A673 (cell line): ENCODE results near the gene PRF1. TPM values are rescaled to one million over a fixed set of nuclear protein-coding genes. Genes with fewer than 3 reads are reported as not detected.

Experiments
- Bru-seq: library from RNA; stranded (reverse); fragments of 400-500 nt; gene quantifications from one replicate; lab custom pipeline; 2021; lab: Mats Ljungman, UMichigan
- BruChase-seq, 2 experiments: library from RNA; stranded (reverse); fragments of 400-500 nt; gene quantifications; one replicate each; lab custom pipeline; 2021; lab: Mats Ljungman, UMichigan
- BruUV-seq: library from RNA; stranded (reverse); fragments of 400-500 nt; replicated peaks from 2 replicates; lab custom pipeline; 2021; lab: Mats Ljungman, UMichigan
- CTCF ChIA-PET: fragments of 300-600 bp; sonication (Branson Sonifier 250); formaldehyde crosslinking; loops from one replicate; lab custom pipeline; 2022; ENCODE audit warnings: antibody characterized with exemption; lab: Charles Lee
- POLR2A ChIA-PET: fragments of 300-600 bp; sonication (Branson Sonifier 250); formaldehyde crosslinking; loops from one replicate; lab custom pipeline; 2022; ENCODE audit warnings: antibody characterized with exemption; ENCODE audit not compliant: low non-redundant PET; lab: Charles Lee
- DNase-seq: peaks from one replicate; pipeline ENCODE4 v3.0.0-alpha.2; 2015; ENCODE audit warnings: low spot score
- H3K27ac ChIP-seq: fragments of 200-600 bp; sonication (generic); 2 replicates; pipeline ENCODE4 v1.5.1; 2016; ENCODE audit warnings: mixed run types, low read depth, mild to moderate bottlenecking, mixed read lengths, antibody characterized with exemption, low read length; ENCODE audit not compliant: poor library complexity, severe bottlenecking
- H3K27me3 ChIP-seq: fragments of 200-600 bp; sonication (generic); replicated peaks from 2 replicates; pipeline ENCODE4 v1.6.1; 2017; ENCODE audit warnings: mixed run types, low read depth, mild to moderate bottlenecking, mixed read lengths, antibody characterized with exemption, low read length; ENCODE audit not compliant: insufficient read depth, poor library complexity
- H3K36me3 ChIP-seq: fragments of 200-600 bp; sonication (generic); 2 replicates; pipeline ENCODE4 v1.6.1; 2016; ENCODE audit warnings: mixed run types, mild to moderate bottlenecking, mixed read lengths, antibody characterized with exemption, low read length; ENCODE audit not compliant: insufficient read depth, poor library complexity, severe bottlenecking
- H3K4me1 ChIP-seq: fragments of 200-600 bp; sonication (generic); 2 replicates; pipeline ENCODE4 v1.6.1; 2017; ENCODE audit warnings: mixed run types, mild to moderate bottlenecking, mixed read lengths, antibody characterized with exemption, low read length; ENCODE audit not compliant: insufficient read depth, poor library complexity, severe bottlenecking
- H3K4me3 ChIP-seq: fragments of 200-600 bp; sonication (generic); 2 replicates; pipeline ENCODE4 v1.5.1; 2016; ENCODE audit warnings: low read depth, mixed run types, mild to moderate bottlenecking, mixed read lengths, low read length; ENCODE audit not compliant: poor library complexity, severe bottlenecking
- H3K9me3 ChIP-seq: fragments of 200-600 bp; sonication (generic); 2 replicates; pipeline ENCODE4 v1.6.1; 2016; ENCODE audit warnings: mixed run types, low read depth, mild to moderate bottlenecking, mixed read lengths, antibody characterized with exemption, low read length; ENCODE audit not compliant: poor library complexity, severe bottlenecking
- CTCF ChIP-seq: fragments of 300-800, 200-600 bp; sonication (generic); conservative IDR thresholded peaks from 2 replicates; pipeline ENCODE4 v1.5.1; 2017; ENCODE audit warnings: low read depth, mild to moderate bottlenecking, antibody characterized with exemption, low read length, moderate library complexity, mixed read lengths
- EZH2 ChIP-seq: fragments of 200-600 bp; sonication (generic); IDR thresholded peaks from 2 replicates; pipeline ENCODE4 v1.6.1; 2017; ENCODE audit warnings: borderline replicate concordance, low read depth, mild to moderate bottlenecking, mixed read lengths, antibody characterized with exemption, low read length; ENCODE audit not compliant: poor library complexity, severe bottlenecking
- intact Hi-C: fragments of 100-400 bp; cut with micrococcal nuclease; formaldehyde crosslinking; loops from one replicate; pipeline ENCODE4 v1.10.0; 2022; ENCODE audit not compliant: unreplicated experiment
- long read RNA-seq: library from polyadenylated mRNA; stranded (forward); transcript quantifications from one replicate; pipeline ENCODE4 v2.0.0, GENCODE V29; 2022
- total RNA-seq: library from RNA; stranded (reverse); gene quantifications from 2 replicates; pipeline ENCODE4 v1.2.3, GENCODE V29; 2021

Gene PRF1
- total RNA-seq = not detected in 2 replicates
- Bru-seq, nascent RNA = not detected
- BruChase-seq, experiment 1, labeled RNA remaining after a 2-hour chase = not detected
- BruChase-seq, experiment 2, labeled RNA remaining after a 6-hour chase = not detected
- long read RNA-seq, partial matches to known transcripts = 0 of 1 reads
- long read RNA-seq, other reads (novel, unspliced or antisense) = 0 of 1 reads

- POLR2A ChIA-PET = no interaction called here
- Histone ChIP-seq H3K4me1 (no peaks in the 10 kb centered on the region), H3K27ac (no peak within 1 kb of the TSS), H3K36me3 (no peaks in the 10 kb centered on the region), H3K27me3 (no peaks in the 10 kb centered on the region), H3K9me3 (no peaks in the 10 kb centered on the region), H3K4me3 (no peak within 1 kb of the TSS)
- BruUV-seq = no TSS peak
- CTCF ChIA-PET = no interaction called here
- DNase-seq = no peak
- intact Hi-C loops = no loop called here
- TF ChIP-seq EZH2 (no peak), CTCF (no peak)
Observed at GRCh38 chr10:70602665-70603448, at the start of gene PRF1. TSS of gene PRF1 (minus strand) at chr10:70602741. CDS start at chr10:70600902, 1,839 bp downstream.

- TF ChIP-seq CTCF (no peak), EZH2 (no peak)
- Histone ChIP-seq H3K4me3 (no peak overlapping the region), H3K9me3 (peaks cover 5% of the 10 kb centered on the region), H3K27ac (no peak overlapping the region), H3K4me1 (no peaks in the 10 kb centered on the region), H3K36me3 (no peaks in the 10 kb centered on the region), H3K27me3 (no peaks in the 10 kb centered on the region)
- ChIA-PET POLR2A (no interaction called here), CTCF (interaction anchor here (0.5 kb wide), 1 partner anchor 57 kb away, joined by 5 read pairs; no protein-coding TSS in a partner anchor)
- no peak for DNase-seq
- intact Hi-C loops = no loop called here
- no TSS peak for BruUV-seq
Observed at GRCh38 chr10:70651661-70652060, 49.1 kb upstream of the PRF1 start.

GRCh38 chr10:70650718-70651117 is 48.2 kb upstream of the PRF1 start:
- H3K4me3 ChIP-seq = no peak overlapping the region
- ChIA-PET CTCF (no interaction called here), POLR2A (no interaction called here)
- intact Hi-C loops = no loop called here
- no peaks in the 10 kb centered on the region for H3K27me3 ChIP-seq
- TF ChIP-seq CTCF = no peak
- no peak for TF ChIP-seq EZH2
- no peak overlapping the region for H3K27ac ChIP-seq
- H3K36me3 ChIP-seq = no peaks in the 10 kb centered on the region
- H3K9me3 ChIP-seq = peaks cover 5% of the 10 kb centered on the region
- no peak for DNase-seq
- BruUV-seq = no TSS peak
- H3K4me1 ChIP-seq = no peaks in the 10 kb centered on the region
